NK-92 (cell line): ENCODE results near the gene VWF.

Experiments used
- DNase-seq: peaks from one replicate; lab custom pipeline; 2025; ENCODE audit not compliant: unreplicated experiment; lab: John Stamatoyannopoulos, UW

The VWF gene

GRCh38 chr12:6078398-6079096 is 45.9 kb downstream of the VWF start:
- DNase-seq = no peak

GRCh38 chr12:6077692-6078083 is 46.8 kb downstream of the VWF start:
- no peak for DNase-seq

GRCh38 chr12:6076776-6077691 is 47.4 kb downstream of the VWF start:
- no peak for DNase-seq

DNA sequence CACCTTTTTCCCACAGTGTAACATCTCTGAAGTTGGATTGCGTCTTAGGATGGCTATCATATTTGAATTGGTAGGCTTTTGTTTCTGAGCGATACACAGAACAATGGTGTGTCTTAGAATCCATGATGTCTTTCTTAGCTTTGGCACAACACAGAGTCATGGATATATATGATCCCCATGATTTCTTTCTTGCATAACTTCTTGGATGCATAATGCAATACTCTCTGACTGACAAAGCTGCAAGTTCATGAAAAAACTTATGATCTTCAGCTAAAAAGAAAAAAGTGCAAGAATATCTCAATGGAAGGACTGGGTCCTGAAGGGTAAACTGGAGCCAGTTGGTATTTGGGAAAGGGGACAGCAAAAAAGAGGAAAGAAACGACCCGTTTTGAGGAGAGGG is 48.1 kb downstream of the VWF start:
- DNase-seq = no peak

GRCh38 chr12:6074979-6075585 is 49.4 kb downstream of the VWF start:
- DNase-seq = no peak

DNA sequence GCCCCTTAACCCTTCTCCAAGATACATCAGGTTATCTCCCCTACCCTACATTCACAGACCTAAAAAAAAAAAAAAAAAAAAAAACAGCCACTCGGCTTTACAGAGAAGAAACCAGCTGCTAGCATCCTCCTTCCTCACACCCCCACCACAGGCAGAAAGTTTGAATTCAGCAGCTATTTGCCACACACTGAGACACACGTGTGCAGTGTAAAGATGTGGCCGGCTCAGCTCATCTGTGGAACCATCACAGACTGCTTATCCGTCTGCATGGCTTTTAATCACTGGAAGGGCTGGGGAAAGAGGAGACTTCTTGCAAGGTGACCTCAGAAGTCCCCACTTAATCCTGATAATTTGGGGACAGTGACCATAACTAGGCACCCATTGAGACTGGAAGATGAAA is 50.0 kb downstream of the VWF start:
- no peak for DNase-seq

DNA sequence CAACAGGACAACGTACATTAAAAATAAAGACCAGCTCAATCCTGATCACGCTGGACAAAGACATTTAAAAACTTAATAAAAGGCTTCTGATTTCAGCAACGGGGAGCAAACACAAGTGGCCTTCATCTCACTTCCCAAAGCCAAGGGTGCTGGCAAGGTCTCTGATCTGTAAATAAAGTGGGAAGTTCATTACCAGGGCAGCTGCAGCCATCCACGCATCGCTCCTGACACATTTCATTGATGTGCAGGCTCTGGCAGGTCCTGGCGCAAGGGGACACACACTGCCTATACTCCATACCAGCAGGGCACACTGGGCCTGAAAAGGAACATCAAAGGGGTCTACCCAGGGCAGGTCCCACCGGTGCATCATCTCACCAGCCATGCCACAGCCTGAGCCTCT is 51.0 kb downstream of the VWF start:
- DNase-seq = no peak

- DNase-seq = no peak
These were observed 52.1 kb downstream of the VWF start for GRCh38 chr12:6072302-6072752.

DNA sequence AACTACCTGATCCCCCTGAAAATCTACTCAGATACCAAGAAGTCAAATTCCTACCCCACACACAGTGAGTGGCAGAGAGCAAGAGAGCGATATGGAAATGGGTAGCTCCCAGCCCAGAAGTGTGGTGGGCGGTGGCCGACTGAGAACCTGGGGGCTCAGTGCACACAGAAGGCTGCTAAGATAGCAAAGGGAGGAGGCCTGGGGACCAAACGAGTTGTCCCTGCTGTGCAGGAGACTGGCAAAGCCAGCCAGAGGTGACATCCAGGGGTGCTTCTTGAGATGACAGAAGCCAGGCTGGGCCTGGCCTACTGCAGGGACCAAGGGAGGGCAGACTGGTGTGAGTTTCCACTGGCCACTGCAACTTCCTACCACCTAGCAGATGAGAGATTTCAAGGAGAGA is 52.9 kb downstream of the VWF start:
- no peak for DNase-seq

DNA sequence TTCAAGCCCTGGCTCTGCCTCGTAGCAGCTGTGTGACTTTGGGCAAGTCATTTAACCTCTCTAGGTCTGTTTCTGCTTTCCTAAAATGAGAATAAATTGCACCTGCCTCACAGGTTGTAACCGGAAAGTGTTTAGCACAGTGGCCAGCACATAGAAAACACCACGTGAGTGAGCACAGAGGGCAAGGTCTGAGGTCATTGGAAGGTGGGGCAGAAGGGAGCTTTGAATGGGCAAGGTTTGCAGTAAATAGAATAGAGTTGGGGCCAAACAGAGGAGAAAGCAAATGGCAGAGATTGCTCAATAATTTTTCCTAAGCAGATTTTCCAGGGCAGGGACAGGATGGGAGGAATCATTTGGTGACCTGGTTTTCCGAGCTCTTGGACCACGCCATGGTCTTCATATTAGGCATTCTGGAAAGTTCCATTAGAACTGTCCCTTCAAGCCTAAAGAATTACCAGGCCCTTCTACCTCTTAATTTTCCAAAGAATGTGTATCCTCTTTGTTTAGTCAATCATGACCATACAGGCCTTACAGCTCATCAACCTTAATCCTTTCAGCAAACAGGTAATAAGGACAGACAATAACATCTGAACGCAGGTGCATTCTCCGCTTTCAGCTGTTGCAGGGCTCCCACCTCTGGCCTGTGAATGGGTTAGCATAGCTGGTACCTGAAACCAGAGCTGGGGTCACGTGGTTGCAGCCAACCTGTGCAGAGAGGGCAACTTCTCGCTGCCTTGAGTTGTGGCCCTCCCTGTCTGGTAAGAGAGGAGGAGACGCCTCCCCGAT is 53.8 kb downstream of the VWF start:
- no peak for DNase-seq

GRCh38 chr12:6069437-6070093 is 54.9 kb downstream of the VWF start:
- no peak for DNase-seq

GRCh38 chr12:6068227-6068626 is 56.2 kb downstream of the VWF start:
- DNase-seq = no peak

- no peak for DNase-seq
These were observed 57.1 kb downstream of the VWF start for GRCh38 chr12:6067152-6067916.

- no peak for DNase-seq
These were observed 57.8 kb downstream of the VWF start for GRCh38 chr12:6066651-6067050.

DNA sequence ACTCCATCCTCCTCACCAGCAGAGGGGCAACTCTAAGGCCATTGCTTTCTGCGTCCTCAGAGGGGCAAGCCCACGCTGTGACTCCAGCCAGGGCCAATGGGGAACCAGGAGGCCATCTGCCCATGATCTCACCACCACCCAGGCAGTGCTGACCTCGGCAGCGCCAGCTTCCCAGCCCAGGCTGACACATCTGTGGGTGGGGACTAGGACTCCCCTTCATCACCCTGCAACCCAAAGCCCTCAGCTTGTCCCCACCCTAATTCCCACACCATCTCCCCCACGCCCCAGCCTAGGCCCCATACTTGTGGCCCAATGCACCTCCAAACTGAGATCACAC is 58.6 kb downstream of the VWF start:
- DNase-seq = no peak

DNA sequence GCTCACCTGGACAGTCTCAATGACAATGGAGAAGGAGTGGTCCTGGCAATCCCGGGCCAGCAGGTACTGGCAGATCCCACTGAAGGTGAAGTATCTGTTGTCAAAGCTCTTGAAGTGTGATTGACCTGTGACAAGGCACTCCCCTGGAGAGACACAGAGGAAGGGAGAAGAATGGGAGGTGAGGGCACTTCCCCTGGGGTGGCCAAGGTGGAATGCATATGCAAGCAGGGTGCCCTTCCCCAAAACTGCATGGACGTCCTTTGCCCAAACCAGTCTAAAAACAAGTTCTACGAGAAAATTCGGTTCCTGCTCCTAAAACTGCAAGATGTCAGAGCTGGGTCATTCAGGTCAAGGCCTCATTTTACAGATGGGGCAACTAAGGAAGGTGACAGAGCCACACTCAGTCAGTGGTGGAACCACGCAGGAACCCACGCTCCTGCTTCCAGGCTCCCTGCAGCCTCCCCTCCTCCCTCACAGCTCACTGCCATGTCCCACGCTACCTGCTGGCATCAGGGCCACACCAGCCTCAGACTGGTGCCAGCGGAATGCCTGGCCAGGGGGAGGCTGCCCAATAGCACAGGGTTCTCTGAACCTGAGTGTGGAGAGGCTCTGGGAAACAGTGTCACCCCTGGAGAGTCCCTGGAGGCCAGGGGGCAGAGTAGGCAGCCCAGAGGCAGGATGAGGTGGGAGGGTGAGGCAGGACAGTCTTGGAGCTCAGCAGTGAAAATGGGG is 59.2 kb downstream of the VWF start:
- no peak for DNase-seq

DNA sequence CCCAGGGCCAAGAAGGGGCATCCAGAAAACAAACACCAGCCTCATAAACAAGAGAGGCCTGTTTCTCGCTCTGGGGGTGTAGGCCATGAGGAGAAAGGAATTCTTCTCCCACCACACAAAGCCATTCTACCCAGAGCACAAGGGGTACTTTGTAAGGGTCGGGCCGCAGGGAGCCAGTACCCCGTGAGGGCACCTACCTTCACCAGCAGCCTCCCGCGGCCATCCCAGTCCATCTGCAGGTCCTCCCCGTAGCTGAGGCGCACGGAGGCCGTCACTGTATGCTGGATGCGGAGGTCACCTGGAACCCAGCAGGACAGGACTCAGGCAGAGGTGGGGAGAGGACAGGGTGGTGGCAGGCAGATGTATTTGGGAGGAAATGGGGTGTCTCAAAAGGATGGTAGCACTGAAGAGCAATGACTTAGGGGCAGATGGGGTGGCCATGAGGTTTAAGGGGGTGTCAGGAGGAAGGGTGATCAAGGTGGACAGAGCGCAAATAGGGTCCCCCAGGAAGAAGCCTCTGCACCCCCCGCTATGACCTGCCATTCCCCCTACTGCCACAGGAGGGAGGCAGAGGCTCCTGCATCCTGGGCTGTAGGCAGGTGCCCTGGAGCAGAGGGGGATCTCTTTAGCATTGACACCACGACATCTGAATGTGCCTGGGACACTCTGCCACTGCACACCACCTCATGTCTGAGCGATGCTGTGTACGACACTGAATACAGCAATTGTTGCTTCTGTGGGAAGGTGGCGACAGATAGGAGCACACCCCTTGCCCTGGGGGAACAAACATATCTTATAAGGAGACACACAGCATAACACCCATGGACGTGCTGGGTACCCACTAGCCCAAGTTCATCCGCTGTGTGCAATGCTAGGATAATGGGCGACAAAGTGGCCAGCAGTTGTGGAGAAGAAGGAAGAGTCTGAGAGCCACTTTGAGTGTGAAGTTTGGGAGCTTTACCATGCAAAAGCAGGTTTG is 61.4 kb downstream of the VWF start:
- DNase-seq = no peak

GRCh38 chr12:6062395-6062756 is 62.1 kb downstream of the VWF start:
- DNase-seq = no peak
